SJSA1 (cell line): ENCODE results near the gene CSNK1G3. TPM values are rescaled to one million over a fixed set of nuclear protein-coding genes. Genes with fewer than 3 reads are reported as not detected.

Experiments used
- DNase-seq, 2 experiments: peaks; one replicate each; pipeline ENCODE4 v3.0.0-alpha.2; 2015 to 2020; ENCODE audit warnings: low spot score in 2 of 2, low read depth in 1 of 2
- H3K27ac ChIP-seq: fragments of 250-450 bp; sonication (Bioruptor Pico); 2 replicates; pipeline ENCODE4 v1.5.1; 2020; ENCODE audit warnings: mild to moderate bottlenecking, moderate library complexity
- H3K27me3 ChIP-seq: fragments of 250-450 bp; sonication (Bioruptor Pico); replicated peaks from 2 replicates; pipeline ENCODE4 v1.5.1; 2020; ENCODE audit warnings: mild to moderate bottlenecking, moderate library complexity
- H3K36me3 ChIP-seq: fragments of 250-450 bp; sonication (Bioruptor Pico); 2 replicates; pipeline ENCODE4 v1.5.1; 2020; ENCODE audit warnings: mild to moderate bottlenecking
- H3K4me1 ChIP-seq: fragments of 250-450 bp; sonication (Bioruptor Pico); replicated peaks from 2 replicates; pipeline ENCODE4 v1.6.1; 2021; ENCODE audit warnings: mild to moderate bottlenecking
- H3K4me3 ChIP-seq: fragments of 250-450 bp; sonication (Bioruptor Pico); 2 replicates; pipeline ENCODE4 v1.5.1; 2020; ENCODE audit warnings: mild to moderate bottlenecking
- H3K9me3 ChIP-seq: fragments of 250-450 bp; sonication (Bioruptor Pico); replicated peaks from 2 replicates; pipeline ENCODE4 v1.5.1; 2020; ENCODE audit warnings: mild to moderate bottlenecking
- total RNA-seq: library from RNA; depleted of rRNA; stranded (reverse); fragments of >200 nt; shearing (Covaris generic); gene quantifications from 2 replicates; pipeline ENCODE4 v1.2.3, GENCODE V29; 2014; rRNA removed

The CSNK1G3 gene
- total RNA-seq, 1 experiment from 2014 or later: 75.1 TPM

DNA sequence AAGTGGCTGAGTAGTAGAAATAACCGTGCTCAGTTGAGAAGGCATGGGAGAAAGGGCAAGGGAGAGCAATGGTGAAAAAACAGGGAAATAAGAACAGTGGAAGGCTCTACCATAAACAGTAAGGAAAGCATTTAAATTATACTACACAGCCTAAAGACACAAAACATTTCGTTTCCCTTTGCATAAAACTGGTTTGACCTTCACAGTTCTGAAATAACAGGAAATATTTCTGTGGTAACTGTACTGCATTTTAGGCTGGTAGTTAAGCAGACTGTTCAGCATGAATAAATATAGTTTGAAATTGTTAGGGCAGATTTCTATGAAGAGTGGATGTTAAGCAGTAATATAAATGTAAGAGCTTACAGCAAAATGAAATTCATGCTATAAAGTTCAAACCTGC is 147.5 kb downstream of the CSNK1G3 start:
- H3K27ac ChIP-seq: no peak overlapping the region
- DNase-seq: no peak
- H3K36me3 ChIP-seq: no peaks in the 10 kb centered on the region
- no peaks in the 10 kb centered on the region; the same call in 1 of the 2 replicates for H3K27me3 ChIP-seq
- H3K4me1 ChIP-seq: no peaks in the 10 kb centered on the region
- H3K9me3 ChIP-seq: no peaks in the 10 kb centered on the region; the same call in 1 of the 2 replicates
- no peak overlapping the region for H3K4me3 ChIP-seq

DNA sequence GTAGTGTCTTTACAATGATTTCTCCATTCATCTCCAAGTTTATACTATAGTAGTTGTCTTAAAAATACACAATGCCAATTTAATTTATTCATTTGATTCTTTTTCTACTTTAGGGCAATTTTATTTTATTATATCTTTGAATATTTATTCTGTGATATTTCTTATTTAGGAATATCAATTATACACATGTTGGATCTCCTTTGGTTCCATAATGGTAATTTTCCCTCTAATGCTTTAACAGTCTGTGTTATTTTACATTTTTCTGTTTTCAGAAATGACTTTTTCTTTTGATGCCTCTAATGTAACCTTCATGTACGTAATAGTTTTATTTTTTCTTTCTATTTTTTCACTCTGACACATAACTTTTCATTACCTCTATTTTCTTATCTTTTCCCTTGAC is 153.0 kb downstream of the CSNK1G3 start:
- Histone ChIP-seq H3K9me3 (no peaks in the 10 kb centered on the region; the same call in 1 of the 2 replicates), H3K4me3 (no peak overlapping the region), H3K27me3 (no peaks in the 10 kb centered on the region), H3K4me1 (no peaks in the 10 kb centered on the region), H3K27ac (no peak overlapping the region), H3K36me3 (no peaks in the 10 kb centered on the region)
- DNase-seq: no peak

GRCh38 chr5:123665822-123666371 is 153.9 kb downstream of the CSNK1G3 start:
- Histone ChIP-seq H3K36me3 (no peaks in the 10 kb centered on the region), H3K27ac (no peak overlapping the region), H3K9me3 (no peaks in the 10 kb centered on the region; the same call in 1 of the 2 replicates), H3K4me1 (no peaks in the 10 kb centered on the region), H3K4me3 (no peak overlapping the region), H3K27me3 (no peaks in the 10 kb centered on the region)
- DNase-seq: no peak

Other genes starting within 250 kb of the CSNK1G3 start
- gene CEP120, start 88.8 kb upstream of the CSNK1G3 start, total RNA-seq: 27.2 and 36.7 TPM in 2 replicates